ENCODE measurements around the gene RGS12. TPM values are rescaled to one million over a fixed set of nuclear protein-coding genes. Genes with fewer than 3 reads are reported as not detected.

RGS12 gene
- total RNA-seq, 1 donor from 2014 or later, result 29.6 TPM

DNA sequence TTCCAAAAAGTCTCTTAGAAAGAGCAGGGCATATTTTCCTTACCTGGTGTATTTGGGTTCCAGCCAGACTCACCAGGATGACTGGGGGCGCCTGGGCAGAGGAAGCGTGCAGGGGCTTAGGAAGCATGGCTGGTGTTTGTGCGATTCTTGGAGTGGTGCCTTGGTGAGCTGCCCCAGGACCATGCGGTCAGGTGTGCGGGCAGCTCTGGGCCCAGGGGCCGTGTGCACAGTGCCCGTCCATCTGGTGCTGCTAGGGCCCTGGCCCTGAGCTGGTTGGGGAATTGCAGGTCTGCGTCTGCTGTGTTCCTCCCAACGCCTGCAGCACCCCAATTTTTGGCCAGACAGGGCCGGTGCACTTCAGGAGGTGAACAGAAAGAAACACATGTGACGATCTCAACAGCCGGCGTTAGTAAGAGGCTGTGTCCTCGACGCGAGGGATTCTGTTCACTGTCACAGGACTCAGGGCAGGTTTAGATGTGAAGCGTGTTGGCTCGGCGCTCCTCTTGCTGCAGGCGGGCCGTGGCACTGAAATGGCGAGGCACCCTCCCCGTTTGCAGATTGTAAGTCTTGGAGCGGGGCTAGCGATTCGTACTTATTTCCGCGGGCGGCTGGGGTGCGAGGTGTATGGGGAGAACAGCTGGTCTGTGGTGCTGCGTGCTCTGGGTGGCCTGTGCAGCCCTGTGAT lies 15.2 kb downstream of the RGS12 start:
- DNase-seq (ENCODE audit: low spot score), result no peak

GRCh38 chr4:3308691-3309090 lies 15.9 kb downstream of the RGS12 start:
- no peak for DNase-seq (ENCODE audit: low spot score)

DNA sequence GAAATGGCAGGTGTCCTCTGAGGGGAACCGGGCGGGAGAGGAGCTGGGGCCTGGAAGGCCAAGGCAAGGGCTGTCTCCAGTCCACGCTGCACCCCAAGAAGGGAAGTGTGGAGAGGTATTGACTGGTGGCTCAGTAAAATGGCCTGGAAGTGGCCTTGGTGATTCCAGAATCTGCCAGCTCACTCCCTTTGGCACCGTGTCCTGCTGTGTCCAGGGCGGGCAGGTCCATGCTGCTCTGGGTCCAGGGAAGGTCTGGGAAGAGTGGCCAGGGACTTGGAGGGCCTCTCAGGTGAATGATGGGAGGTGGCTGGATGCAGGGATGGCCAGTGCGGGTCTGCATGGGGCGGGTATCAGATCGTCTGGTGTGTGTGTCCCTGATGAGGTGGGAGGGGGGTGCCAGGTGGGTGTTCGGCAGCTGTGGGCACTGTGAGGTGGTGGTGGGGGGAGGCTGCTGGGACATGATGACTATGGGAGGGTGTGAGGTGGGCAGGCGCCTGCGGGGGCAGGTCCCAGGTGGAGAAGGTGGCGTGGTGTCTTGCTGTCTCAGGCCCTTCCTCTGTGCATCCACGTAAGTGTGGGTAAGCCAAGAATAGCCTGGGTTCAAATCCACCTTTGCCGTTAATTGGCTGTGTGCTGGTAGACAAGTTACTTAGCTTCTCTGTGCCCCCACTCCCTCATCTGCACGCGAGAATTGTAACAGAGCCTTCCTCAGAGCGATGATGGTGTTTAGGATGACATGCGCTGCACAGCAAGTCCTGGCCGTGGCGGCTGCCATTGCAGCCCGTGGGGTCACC lies 17.7 kb downstream of the RGS12 start:
- no peak for DNase-seq (ENCODE audit: low spot score)

GRCh38 chr4:3311095-3311372 lies 18.2 kb downstream of the RGS12 start:
- DNase-seq (ENCODE audit: low spot score), result no peak

- no peak for DNase-seq (ENCODE audit: low spot score)
These were observed 18.8 kb downstream of the RGS12 start for GRCh38 chr4:3311489-3312171.

GRCh38 chr4:3312362-3312761 lies 19.5 kb downstream of the RGS12 start:
- no peak for DNase-seq (ENCODE audit: low spot score)

DNA sequence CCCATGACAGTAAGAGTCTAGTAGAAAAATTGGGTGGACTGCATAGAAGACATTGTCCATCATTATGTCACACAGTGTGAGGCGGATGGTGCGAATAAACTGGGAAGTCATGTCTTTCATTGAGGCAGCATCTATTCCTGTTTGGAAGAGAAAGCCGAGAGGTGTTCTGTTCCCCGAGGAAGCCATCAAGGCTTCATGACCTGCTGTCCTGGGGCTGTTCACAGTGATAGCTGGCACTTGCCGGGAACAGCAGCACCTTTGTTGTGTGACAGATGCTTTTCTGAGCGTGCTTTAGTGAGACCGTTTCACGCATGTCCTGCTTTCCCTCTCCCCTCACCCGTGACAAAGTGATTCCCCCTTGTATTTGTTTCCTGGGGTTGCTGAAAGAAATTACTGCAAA lies 20.3 kb downstream of the RGS12 start:
- no peak for DNase-seq (ENCODE audit: low spot score)

- DNase-seq (ENCODE audit: low spot score), result no peak
These were observed 20.9 kb downstream of the RGS12 start for GRCh38 chr4:3313556-3314228.

DNA sequence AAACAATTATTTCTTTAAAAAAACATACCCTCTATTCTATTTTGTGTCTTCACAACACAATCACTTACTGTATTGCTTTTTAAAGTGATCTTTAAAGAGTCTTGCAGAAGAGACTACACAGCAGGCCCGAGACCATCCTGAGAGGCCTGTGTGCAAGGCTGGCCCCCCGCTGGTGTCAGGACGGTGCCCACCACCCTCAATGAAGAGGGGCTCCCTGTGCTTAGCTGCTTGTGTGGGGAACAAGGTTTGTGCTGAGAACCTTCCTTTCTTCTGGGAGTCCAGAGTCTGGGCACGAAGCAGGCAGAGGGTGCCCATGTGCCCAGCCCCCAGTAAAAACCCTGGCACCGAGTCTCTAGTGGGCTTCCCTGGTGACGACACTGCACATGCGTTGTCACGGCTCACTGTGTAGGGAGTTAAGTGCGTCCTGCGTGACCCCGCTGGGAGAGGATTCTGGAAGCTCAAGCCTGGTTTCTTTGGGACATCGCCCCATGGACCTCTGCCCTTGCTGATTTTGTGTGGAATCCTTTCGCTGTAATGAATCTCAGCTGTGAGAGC lies 22.0 kb downstream of the RGS12 start:
- DNase-seq (ENCODE audit: low spot score), result no peak

DNA sequence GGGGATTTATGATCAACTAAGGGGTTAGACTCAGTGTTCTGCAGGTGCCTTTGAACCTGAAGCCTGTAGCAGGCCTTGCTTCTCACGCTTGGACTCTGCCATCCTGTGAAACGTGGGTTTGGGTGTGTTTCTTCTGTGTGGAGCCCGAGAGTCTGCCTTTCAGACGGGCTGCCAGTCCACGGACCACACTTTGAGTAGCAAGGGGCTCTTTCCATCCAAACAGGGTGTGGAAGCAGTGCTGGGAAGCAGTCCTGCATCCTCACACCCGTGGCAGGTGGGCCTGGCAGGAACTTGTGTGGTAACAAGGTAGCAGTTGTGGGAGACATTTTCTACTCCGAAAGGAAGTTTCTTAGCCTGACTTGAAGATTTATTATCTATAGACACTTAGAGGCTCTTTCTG lies 22.7 kb downstream of the RGS12 start:
- no peak for DNase-seq (ENCODE audit: low spot score)

GRCh38 chr4:3316146-3316545 lies 23.3 kb downstream of the RGS12 start:
- DNase-seq (ENCODE audit: low spot score), result no peak

DNA sequence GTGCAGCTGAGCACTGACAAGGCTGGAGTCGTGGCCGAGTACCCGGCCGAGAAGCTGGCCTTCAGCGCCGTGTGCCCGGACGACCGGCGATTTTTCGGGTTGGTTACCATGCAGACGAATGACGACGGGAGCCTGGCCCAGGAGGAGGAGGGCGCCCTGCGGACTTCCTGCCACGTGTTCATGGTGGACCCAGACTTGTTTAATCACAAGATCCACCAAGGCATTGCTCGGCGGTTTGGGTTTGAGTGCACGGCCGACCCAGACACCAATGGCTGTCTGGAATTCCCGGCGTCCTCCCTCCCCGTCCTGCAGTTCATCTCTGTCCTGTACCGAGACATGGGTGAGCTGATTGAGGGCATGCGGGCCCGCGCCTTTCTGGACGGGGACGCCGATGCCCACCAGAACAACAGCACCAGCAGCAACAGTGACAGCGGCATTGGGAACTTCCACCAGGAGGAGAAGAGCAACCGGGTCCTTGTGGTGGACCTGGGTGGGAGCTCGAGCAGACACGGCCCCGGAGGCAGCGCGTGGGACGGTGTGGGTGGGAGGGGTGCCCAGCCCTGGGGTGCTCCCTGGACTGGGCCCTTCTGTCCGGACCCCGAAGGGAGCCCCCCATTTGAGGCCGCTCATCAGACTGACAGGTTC lies 24.3 kb downstream of the RGS12 start:
- DNase-seq (ENCODE audit: low spot score), result no peak

- DNase-seq (ENCODE audit: low spot score), result no peak
These were observed 24.9 kb downstream of the RGS12 start for GRCh38 chr4:3317656-3318211.

- no peak for DNase-seq (ENCODE audit: low spot score)
These were observed 25.8 kb downstream of the RGS12 start for GRCh38 chr4:3318561-3319021.

- DNase-seq (ENCODE audit: low spot score), result no peak
These were observed 27.7 kb downstream of the RGS12 start for GRCh38 chr4:3320361-3321023.

DNA sequence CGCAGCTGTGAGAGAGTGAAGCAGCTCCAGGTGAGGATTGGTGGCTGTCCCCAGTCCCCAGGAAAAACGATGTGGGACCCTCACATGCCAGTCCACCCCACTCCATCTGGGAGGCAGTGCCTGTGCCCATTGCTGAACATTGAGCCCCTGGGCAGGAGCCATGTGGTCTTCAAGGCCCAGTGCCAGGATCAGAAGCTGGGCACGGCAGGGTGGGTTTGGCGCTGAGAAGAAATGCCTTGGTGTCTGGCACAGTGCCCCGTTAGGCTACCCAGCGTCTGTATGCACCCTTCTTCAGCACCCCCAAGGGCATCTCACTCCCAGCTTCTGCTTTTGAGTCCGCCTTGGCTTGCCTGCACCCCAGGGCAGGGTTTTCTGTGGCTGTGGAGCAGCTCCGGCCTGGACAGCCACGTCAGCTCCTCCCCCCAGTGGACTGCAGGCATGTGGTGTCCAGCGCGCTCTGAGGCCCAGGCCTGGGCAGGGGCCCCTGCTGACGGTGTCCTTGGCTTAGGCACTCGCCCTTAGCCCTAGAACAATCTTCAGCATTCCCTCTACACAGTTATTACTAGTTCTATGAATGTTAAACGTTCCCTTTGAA lies 28.6 kb downstream of the RGS12 start:
- peak; percentile 63 for DNase-seq (ENCODE audit: low spot score)

DNA sequence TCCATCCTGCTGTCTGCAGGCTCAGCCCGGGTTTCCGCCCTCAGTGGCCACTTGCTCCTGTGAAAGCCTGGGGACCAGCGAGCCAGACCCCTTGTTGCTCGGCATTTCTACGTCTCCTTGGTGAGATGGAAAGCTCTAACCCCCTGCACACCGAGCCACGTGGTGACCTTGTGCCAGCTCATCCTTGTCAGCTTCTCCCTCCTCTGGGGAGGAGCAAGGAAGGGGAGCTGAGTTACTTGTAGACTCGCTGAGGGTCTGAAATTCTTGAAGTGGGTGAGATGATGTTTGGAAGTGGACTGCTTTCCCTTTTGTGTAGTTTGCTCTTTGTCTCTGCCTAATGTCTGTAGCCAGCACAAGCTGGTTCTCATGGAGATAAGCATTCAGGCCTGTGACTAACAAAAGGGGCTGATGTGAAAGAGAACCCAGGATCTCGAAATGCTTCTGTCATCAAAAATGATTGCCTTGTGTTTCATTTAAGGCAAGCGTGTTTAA lies 29.3 kb downstream of the RGS12 start:
- peak; percentile 56 for DNase-seq (ENCODE audit: low spot score)

DNA sequence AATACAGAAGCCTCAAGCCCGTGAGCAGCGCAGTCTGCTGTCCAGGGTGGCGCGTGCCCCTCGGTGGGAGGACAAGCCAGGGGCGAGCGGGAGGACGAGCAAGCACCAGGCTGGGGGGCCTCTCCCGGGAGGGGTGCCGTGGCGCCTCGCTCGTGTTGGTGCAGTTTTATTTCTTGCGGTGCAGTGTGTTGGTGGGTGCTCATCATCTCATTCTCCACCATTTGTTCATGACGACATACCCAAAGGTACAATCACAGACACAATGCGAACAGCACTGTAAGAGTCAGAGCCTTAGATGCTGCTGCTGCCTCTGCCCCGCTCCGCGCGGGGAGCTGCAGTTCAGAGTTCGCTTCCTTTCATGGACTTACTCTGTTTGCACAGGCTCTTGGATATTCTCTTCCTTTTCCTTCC lies 30.3 kb downstream of the RGS12 start:
- DNase-seq (ENCODE audit: low spot score), result no peak

GRCh38 chr4:3324093-3324815 lies 31.4 kb downstream of the RGS12 start:
- no peak for DNase-seq (ENCODE audit: low spot score)

Data from umbilical cord (tissue), 2 donors.